NCI-H146 treated with DMSO at 0.1 percent for 48 hours (cell line): Measurements from ENCODE around the gene ZNF784.

Experiments
- DNase-seq: peaks from one replicate; lab custom pipeline; 2025; ENCODE audit not compliant: unreplicated experiment; lab: John Stamatoyannopoulos, UW

Gene ZNF784

GRCh38 chr19:55644191-55644833, 19.9 kb upstream of the ZNF784 start:
- no peak for DNase-seq

- no peak for DNase-seq
These were observed 19.5 kb upstream of the ZNF784 start for GRCh38 chr19:55643887-55644176.

- peak; percentile 59 for DNase-seq
These were observed 18.9 kb upstream of the ZNF784 start, which contains the start of gene ZNF581 for GRCh38 chr19:55643003-55643886. Gene ZNF581, plus strand, starts transcription at chr19:55643649. Its CDS starts 923 bp downstream, at chr19:55644572.

GRCh38 chr19:55642153-55643002, 18.0 kb upstream of the ZNF784 start:
- DNase-seq: peak; percentile 63

- peak; percentile 39 for DNase-seq
These were observed 17.2 kb upstream of the ZNF784 start for GRCh38 chr19:55641426-55642152.

- DNase-seq: peak; percentile 60
These were observed 16.4 kb upstream of the ZNF784 start, which contains the start of gene ZNF580 for GRCh38 chr19:55640577-55641425. Gene ZNF580, plus strand, starts transcription at chr19:55641002. Its CDS starts 1,507 bp downstream, at chr19:55642509.

GRCh38 chr19:55640043-55640576, 15.7 kb upstream of the ZNF784 start:
- DNase-seq: no peak

GRCh38 chr19:55638864-55639359, 14.5 kb upstream of the ZNF784 start:
- no peak for DNase-seq

- no peak for DNase-seq
These were observed 13.2 kb upstream of the ZNF784 start for GRCh38 chr19:55637534-55637933.

GRCh38 chr19:55636723-55637122, 12.4 kb upstream of the ZNF784 start:
- no peak for DNase-seq

- no peak for DNase-seq
These were observed 11.6 kb upstream of the ZNF784 start for GRCh38 chr19:55635856-55636440.

GRCh38 chr19:55635334-55635717, 11.0 kb upstream of the ZNF784 start:
- no peak for DNase-seq

GRCh38 chr19:55633861-55634260, 9.5 kb upstream of the ZNF784 start:
- DNase-seq: no peak

GRCh38 chr19:55632463-55632834, 8.1 kb upstream of the ZNF784 start:
- peak; percentile 58 for DNase-seq

- DNase-seq: no peak
These were observed 2.0 kb upstream of the ZNF784 start for GRCh38 chr19:55626350-55626749.

GRCh38 chr19:55625004-55625326, 599 bp upstream of the ZNF784 start:
- peak; percentile 15 for DNase-seq

GRCh38 chr19:55623561-55623960, 805 bp downstream of the ZNF784 start:
- no peak for DNase-seq

- DNase-seq: no peak
These were observed 1.2 kb downstream of the ZNF784 start for GRCh38 chr19:55623130-55623529.

GRCh38 chr19:55622242-55622969, 2.0 kb downstream of the ZNF784 start:
- DNase-seq: no peak
